Measurements from ENCODE around the gene ANTKMT. TPM values are rescaled to one million over a fixed set of nuclear protein-coding genes. Genes with fewer than 3 reads are reported as not detected.
"Not testable (repeated sequence)": the region's sequence is repeated elsewhere in the genome, so short reads cannot be mapped to it uniquely, and the experiment has no call there.

Gene ANTKMT
- total and polyA plus RNA-seq, 7 donors, result 18.6 to 53.1 (median 35.5) TPM

- Histone ChIP-seq H3K9me3 (no peaks in the 10 kb centered on the region), H3K27ac (no peak overlapping the region), H3K4me3 (no peak overlapping the region), H3K36me3 (no peaks in the 10 kb centered on the region), H3K27me3 (peaks cover 27 to 60% (median 56%) of the 10 kb centered on the region in 3 donors), H3K4me1 (peaks cover 0 to 34% (median 22%) of the 10 kb centered on the region in 4 donors)
- WGBS, 2 donors, result 67 to 78% methylated on average over 12 of the region's 12 CpGs
- intact Hi-C loops (cut with DNase I), result loop anchor here (1.0 to 5.0 kb wide), 4 partner anchors 29 to 392 kb away; partner anchors contain the start of gene CIAO3
- no peak for DNase-seq
- no peak for TF ChIP-seq POLR2AphosphoS5 (IDR thresholded peaks at IDR 0.05)
- TF ChIP-seq EP300 (IDR thresholded peaks at IDR 0.05), result no peak
- TF ChIP-seq, protein P1, sequence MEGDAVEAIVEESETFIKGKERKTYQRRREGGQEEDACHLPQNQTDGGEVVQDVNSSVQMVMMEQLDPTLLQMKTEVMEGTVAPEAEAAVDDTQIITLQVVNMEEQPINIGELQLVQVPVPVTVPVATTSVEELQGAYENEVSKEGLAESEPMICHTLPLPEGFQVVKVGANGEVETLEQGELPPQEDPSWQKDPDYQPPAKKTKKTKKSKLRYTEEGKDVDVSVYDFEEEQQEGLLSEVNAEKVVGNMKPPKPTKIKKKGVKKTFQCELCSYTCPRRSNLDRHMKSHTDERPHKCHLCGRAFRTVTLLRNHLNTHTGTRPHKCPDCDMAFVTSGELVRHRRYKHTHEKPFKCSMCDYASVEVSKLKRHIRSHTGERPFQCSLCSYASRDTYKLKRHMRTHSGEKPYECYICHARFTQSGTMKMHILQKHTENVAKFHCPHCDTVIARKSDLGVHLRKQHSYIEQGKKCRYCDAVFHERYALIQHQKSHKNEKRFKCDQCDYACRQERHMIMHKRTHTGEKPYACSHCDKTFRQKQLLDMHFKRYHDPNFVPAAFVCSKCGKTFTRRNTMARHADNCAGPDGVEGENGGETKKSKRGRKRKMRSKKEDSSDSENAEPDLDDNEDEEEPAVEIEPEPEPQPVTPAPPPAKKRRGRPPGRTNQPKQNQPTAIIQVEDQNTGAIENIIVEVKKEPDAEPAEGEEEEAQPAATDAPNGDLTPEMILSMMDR (IDR thresholded peaks at IDR 0.05), result no peak
- TF ChIP-seq POLR2A (IDR thresholded peaks at IDR 0.05), result no peak
Measured at GRCh38 chr16:711084-711483, 9.9 kb upstream of the ANTKMT start.

DNA sequence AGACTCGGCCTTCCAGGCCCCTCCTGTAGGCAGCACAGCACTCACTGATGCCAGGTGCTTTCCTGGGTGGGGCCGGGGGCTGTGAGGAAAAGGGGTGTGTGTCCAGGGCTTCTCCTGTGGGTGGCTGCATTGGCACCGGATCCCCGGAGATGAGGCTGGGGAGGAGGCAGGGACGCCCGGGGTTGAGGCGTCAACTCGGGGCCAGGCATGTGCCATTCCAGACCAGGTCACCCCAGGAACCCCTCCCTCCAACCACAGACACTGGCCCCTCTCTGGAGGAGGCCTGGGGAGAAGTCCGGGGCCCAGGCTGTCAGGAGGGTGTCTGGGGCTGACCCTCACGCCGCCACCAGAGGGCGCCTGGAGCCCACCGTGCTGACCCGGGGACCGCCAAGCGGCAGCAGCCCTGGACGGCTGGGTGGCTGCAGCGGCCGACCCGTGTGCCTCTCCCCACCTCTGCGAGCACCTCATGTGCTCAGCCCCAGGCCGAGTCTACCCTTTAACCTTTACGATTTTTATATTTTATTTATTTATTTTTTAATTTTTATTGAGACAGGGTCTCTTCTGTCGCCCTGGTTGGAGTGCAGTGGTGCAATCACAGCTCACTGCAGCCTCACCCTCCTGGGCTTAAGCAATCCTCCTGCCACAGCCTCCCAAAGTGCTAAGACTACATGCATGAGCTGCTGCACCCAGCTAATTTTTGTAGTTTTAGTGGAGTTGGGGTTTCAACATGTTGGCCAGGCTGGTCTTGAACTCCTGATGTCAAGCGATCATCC is 9.2 kb upstream of the ANTKMT start:
- no peak overlapping the region for H3K4me3 ChIP-seq
- H3K36me3 ChIP-seq, result no peaks in the 10 kb centered on the region
- H3K4me1 ChIP-seq, result peaks cover 0 to 35% (median 25%) of the 10 kb centered on the region in 4 donors
- no peak for TF ChIP-seq EP300 (IDR thresholded peaks at IDR 0.05)
- TF ChIP-seq, protein P1 (IDR thresholded peaks at IDR 0.05), result peak; percentile 81 to 93 (median 90)
- no peak for TF ChIP-seq POLR2A (IDR thresholded peaks at IDR 0.05)
- TF ChIP-seq POLR2AphosphoS5 (IDR thresholded peaks at IDR 0.05), result no peak
- peaks cover 20 to 60% (median 50%) of the 10 kb centered on the region in 3 donors for H3K27me3 ChIP-seq
- H3K27ac ChIP-seq, result no peak overlapping the region
- no peaks in the 10 kb centered on the region for H3K9me3 ChIP-seq
- DNase-seq, result peak; percentile 87
- intact Hi-C loops (cut with DNase I), result loop anchor here (1.0 to 5.0 kb wide), 4 partner anchors 29 to 391 kb away; partner anchors contain the start of gene CIAO3
- WGBS, 2 donors, result 5 to 11% methylated on average over 25 of the region's 25 CpGs

DNA sequence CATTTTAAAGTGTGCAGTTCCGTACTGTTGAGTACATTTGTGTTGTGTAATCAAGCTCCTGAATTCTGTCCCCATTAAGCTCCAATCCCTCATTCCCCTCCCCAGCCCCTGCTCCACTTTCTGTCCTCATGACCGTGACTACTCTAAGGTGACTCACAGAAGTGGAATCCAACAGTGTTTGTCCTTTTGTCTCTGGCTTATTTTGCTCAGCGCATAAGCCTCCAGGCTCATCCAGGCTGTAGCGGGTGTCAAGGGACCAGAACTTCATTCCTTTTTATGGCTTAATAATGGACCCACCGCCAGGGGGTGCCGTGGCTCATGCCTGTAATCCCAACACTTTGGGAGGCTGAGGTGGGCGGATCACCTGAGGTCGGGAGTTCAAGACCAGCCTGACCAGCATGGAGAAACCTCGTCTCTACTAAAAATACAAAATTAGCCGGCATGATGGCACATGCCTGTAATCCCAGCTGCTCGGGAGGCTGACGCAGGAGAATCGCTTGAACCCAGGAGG is 8.2 kb upstream of the ANTKMT start:
- Histone ChIP-seq H3K4me1 (peaks cover 0 to 38% (median 27%) of the 10 kb centered on the region in 4 donors), H3K27me3 (peaks cover 16 to 50% (median 40%) of the 10 kb centered on the region in 3 donors)
- WGBS, 2 donors, result 30 to 57% methylated on average over 13 of the region's 13 CpGs
- intact Hi-C loops (cut with DNase I), result loop anchor here (5.0 kb wide), 1 partner anchor 345 kb away; no protein-coding TSS in a partner anchor
- peak in 1 of 4 donors; percentile 6 for TF ChIP-seq POLR2AphosphoS5 (IDR thresholded peaks at IDR 0.05)
- TF ChIP-seq, protein P1 (IDR thresholded peaks at IDR 0.05), result peak in 1 of 4 experiments; percentile 12
- not testable (repeated sequence) for H3K27ac ChIP-seq, H3K9me3 ChIP-seq, H3K36me3 ChIP-seq, DNase-seq, H3K4me3 ChIP-seq

- peaks cover 9 to 37% (median 27%) of the 10 kb centered on the region in 3 donors for H3K27me3 ChIP-seq
- no peaks in the 10 kb centered on the region for H3K36me3 ChIP-seq
- 60 to 65% methylated on average over 11 of the region's 11 CpGs for WGBS, 2 donors
- no peak for DNase-seq
- H3K27ac ChIP-seq, result no peak overlapping the region
- intact Hi-C loops (cut with DNase I), result loop anchor here (5.0 kb wide), 1 partner anchor 343 kb away; no protein-coding TSS in a partner anchor
- TF ChIP-seq POLR2A (IDR thresholded peaks at IDR 0.05) (no peak), POLR2AphosphoS5 (IDR thresholded peaks at IDR 0.05) (no peak), EP300 (IDR thresholded peaks at IDR 0.05) (no peak)
- TF ChIP-seq, protein P1 (IDR thresholded peaks at IDR 0.05), result no peak
- peaks cover 0 to 38% (median 28%) of the 10 kb centered on the region in 4 donors for H3K4me1 ChIP-seq
- no peaks in the 10 kb centered on the region for H3K9me3 ChIP-seq
- no peak overlapping the region for H3K4me3 ChIP-seq
Measured at GRCh38 chr16:714079-714478, 6.9 kb upstream of the ANTKMT start.

Measured in sigmoid colon (tissue), 7 donors.